8988T (cell line): ENCODE data around the gene PRKG1.

Experiments
- DNase-seq: peaks from one replicate; pipeline ENCODE4 v3.0.0; 2011

The PRKG1 gene

DNA sequence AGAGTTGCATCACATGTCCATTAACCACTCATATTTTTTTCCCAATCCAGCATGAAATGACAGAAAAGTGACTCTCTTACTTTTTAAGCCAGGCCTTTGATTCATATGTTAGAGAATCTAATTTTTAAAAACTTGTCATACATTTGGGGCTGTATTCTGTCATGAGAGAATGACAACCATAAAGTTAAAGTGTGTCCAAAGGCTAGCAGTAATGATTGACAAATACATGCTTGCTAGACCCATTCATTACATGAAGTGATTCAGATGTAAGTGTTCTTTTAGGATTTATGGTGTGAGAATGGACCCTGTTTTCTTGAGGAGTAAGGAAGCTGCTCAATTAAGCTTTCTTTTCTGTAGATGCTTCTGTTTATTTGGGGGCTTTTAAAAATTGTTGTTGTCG is 549.7 kb downstream of the PRKG1 start:
- no peak for DNase-seq

DNA sequence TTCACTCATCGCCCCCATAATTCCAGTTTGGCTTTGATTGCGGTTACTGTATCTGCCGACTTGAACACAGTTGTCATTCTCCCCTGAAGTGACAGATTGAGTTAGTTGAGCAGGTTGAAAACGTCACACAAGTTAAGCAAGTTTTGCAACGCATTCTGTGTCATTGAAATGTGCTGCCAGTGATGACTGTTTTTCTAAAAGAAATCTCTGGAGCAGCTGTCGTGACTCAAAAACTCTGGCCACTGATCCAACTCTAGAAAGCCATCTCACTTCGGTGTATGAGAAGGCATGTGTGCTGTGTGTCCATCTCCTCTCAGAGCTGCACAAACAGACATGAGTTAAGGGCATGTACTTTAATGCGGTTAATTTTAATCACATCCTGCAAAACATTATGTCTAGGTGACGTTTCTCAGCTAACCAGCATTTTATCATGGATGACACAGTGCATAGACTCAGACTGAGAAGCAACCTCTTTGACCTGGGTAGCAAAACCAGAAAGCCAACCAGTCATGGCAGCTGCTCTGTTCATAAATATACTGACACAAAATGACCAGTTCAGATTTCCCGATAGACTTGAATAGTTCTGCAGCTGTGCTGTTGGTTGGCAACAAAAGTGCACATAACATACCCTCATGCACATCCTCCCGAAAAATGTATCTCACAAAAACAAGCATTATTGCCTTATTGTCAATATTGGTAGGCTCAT is 555.8 kb downstream of the PRKG1 start:
- no peak for DNase-seq

DNA sequence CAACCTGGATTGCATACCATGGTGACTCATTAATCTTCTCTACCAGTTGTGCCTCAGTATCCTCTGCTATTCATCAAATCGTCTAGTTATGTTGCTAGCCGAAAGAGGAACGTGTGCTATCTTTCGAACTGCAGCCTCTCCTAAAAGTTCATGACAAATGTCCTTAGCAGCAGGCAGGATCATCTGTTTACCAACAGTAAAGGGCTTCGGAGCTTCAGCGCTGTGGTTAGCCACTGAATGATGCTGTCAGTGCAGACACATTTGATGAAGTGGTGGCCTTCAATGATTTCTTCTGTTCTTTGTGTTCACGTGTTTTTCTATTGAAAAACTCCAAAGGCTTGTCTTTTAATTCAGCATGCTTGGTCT is 556.3 kb downstream of the PRKG1 start:
- no peak for DNase-seq

DNA sequence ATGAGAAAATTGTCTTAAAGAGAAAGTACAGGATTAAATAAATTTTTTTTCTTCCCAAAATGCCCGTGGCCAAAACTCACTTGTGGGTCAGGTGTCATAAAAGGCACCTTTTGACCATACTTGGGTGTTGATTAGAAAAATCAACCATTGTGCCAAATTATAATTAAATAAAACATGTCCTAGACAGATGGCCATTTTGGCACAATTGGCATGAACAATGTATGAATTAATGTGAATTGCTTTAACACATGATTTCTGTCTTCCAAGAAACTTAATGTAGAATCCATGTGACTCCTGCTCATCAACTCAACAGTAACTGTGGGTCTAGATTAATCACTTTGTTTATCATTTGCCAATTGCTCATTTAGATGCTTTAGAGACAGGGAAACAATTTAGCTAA is 561.1 kb downstream of the PRKG1 start:
- no peak for DNase-seq

DNA sequence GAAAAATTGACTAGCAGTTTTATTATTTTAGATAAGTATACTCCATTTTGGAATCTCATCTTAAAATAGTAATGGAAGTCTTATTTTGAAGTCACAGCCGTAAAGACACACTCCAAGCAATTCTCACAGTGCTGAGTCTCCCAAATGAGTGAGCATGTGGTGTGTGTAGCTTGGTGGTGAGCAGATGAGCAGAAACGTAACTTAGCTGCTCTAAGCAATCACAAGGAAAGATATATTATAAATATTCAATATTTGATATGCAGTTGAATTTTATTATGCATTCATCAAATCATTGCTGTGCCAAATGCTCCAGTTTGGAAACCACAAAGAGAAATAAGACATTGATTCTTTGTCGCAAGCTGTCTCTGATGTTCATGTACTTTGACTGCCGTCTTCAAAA is 563.9 kb downstream of the PRKG1 start:
- DNase-seq, result no peak

DNA sequence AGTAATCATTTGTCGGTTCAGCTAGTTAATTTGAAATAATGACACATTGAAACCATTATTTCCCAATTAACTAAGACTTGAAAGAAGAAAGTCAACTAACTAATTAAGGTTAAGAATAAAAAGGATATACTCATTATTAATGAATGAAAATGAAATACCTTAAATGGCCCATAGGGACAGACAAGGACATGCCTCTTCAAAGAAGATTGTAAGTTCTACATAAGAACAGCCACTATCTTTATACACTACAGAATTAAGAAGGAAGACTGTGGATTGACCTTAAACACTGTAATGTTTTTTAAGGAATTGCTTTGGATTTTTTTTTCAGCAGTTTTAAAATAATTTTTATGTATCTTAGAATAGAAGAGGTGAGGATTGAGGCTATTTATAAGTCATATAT is 564.5 kb downstream of the PRKG1 start:
- no peak for DNase-seq

DNA sequence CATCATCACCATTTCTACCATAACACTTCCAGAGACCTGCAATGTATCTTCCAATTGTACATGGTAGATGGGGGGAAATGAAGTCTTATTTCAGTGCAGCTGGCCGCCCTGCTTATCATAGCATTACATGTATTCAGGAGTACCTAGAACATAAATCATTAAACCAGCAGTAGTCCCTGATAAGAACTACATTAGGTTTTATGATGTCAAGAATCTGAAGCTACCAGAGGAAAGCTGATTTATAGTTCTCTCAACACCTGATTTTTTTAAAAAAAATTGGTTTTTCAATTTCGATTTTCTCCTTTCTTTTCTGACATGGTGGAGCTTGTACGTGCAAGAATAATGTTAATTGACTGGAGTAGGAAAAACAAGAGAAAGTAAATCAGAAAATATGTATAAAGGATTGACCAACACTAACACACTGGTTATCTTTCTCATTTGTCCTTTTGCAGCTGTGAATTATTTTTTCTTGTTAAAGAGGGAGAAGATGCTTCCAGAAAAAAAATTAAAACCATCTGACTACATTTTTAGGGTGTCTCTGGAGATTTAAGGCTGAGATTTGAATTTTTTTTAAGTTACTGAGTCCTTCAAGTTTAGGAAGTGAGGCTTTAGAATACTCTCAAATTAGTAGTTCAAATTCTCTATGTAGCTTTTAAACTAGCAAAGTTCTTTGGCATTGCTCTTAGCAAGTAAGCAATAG is 566.0 kb downstream of the PRKG1 start:
- no peak for DNase-seq

DNA sequence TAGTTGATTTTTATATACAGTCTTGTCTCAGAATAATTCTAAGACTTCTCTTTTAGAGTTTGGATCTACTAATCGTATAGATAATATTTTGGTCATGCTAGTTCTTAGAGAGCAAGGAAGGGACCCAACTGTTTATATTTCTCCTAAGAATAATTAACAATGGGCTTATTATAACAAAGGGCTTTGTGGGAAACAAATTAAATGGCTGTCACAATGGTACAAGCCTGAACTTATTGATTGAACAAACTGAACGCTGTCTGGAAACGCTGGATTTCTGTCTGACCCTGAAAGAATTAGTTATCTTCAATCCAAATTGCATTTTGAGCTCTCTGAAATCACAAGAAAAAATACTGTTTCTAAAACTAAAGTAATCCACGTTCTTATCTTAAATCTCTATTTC is 568.3 kb downstream of the PRKG1 start:
- DNase-seq, result no peak

DNA sequence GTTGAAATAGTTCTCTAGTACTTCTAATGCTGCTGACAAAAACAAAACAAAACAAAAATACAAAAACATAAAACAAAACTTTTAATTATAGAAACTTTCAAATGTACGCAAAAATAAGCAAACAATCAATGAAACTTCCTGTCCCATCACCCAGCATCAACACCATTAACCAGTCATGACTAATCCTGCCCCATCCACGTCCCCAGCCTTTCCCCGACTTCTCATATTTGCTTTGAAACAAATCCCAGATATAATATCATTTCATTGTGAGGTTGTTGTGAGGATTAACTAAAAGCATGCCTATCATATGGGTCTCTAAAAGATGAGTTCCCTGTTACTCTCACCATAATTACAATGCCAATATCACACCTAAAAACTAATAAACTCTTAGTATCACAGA is 569.4 kb downstream of the PRKG1 start:
- DNase-seq, result no peak

DNA sequence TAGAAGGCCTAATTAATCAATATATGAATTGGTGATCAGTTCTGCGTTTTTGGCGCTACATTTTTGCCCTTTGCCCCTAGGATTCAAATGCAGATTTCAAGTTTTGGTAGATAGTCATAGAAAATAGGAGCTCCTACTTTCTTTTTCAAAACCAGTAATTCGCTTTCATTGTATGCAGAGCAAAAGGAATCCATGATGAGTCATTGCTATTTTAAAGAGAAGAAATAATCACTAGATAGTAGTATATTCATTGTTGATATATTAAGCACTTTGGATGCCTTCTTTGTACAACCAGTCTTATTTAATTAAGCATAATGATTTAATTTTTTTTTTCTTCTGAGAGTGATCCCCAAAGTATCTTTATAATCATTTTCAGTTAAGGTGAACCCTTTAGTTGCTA is 574.8 kb downstream of the PRKG1 start:
- DNase-seq, result no peak

DNA sequence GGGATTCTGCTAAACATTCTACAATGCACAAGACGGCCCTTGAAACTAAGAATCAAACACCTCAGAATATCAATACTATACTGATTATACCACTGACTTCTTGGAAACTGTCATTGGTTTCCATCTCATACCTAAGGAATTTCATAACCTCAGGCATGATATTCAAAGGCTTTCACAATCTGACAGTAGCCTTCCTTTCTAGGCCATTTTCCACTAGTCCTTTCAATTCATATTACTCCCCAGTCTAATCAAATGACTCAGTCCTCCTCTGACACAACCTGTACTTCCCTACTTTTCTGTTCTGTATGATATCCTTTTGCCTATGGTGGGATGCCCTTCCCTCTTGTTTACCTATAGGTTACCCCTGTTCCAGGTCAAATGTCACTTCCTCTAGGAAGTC is 576.8 kb downstream of the PRKG1 start:
- DNase-seq, result no peak

DNA sequence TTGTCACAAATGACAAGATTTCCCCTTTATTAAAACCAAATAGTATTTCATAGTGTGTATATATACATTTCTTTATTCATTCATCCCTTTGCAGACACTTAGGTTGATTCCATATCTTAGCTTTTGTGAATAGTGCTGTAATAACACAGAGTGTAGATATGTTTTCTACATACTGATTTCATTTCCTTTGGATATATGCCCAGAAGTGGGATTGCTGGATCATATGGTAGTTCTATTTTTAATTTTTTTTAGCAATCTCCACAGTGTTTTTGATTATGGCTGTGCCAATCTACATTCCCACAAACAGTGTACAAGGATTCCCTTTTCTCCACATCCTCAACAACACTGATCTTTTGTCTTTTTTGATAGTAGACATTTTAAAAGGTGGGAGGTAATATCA is 578.7 kb downstream of the PRKG1 start:
- no peak for DNase-seq

DNA sequence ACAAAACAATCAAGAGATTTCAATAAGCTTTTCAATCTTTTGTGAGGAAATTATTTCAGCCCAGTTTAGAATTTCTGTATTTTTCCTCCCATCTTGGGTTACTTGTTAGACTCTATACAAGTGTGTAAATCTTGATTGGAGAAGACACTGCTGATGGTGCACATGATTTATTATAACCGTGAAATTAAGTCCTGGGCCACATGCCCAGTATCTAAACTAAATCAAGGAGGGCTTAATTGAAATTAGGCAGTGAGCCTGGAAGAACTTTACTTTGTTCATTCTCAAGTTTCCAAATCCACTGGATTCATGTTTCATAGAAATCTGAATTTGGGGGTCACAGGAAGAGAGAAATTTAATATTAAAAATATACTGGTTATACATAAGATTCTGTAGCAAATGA is 580.6 kb downstream of the PRKG1 start:
- DNase-seq, result no peak

DNA sequence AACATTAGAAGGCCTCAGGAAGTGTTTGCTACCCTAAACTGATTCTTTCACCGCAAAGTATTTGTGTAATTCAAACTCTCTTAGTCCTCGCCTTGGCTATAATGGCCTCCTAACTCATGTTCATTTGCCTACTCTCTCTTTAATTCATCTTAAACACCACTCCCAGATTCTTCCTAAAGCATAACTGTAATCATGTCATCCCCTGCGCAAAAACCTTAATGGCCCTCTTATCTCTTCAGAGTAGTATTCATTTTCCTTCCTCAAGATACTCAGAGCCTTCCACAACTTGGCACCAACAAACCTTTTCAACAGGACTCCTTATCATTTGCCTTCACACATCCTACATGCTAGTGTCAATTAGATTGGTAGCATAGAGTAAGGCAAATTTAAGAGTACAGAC is 582.2 kb downstream of the PRKG1 start:
- DNase-seq, result no peak

DNA sequence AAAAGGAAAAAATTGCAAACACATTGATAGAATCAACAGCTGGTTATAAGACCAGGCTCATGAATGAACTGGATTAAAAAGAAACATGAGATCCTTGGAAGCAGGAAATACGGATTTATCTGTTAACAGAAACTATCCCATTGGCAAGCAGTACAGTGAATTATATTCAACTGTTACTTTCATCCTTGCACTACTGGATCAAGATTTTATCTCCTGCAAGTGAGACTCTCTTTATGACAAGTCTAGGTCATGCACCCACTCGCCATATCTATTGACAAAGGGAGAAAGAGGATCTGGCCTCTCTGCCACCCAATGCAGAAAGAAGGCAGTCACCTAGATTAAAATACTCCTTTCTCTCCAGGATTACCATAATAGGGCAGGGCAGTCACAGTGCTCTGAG is 583.7 kb downstream of the PRKG1 start:
- DNase-seq, result no peak

DNA sequence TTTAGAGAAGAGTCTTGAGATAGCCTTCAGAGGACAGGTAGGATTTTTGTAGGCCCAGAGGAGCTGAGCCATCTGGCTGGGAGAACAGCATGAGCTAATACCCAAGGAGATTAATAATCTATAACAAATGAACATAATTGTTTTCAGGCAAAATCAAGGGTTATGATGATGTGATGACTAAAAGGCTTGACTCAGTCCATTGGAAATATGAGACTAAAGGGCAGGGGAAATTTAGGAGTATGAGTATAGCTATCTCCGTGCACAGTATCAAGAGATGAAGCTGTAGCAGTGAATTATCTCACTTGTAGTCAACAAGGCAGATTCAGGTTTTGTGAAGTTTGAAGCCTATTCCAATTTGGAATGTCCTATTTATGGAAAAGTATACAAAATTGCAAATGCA is 585.1 kb downstream of the PRKG1 start:
- DNase-seq, result no peak

DNA sequence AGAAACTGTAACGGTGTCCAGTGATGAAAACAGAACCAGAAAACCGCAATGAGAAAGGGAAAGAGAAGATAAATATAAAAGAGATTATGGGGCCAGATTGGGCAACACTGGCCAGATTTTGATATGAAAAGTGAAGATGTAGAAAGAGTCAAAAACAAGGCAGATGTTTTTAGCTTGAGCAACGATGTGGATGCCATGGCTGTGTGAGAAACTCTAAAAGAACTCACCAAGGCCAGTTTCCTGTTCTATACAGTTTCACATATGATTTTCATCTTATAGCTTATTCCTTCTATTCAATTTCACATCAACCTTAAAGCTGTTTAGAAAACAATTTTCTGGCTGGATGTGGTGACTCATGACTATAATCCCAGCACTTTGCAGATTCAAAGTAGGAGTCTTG is 588.8 kb downstream of the PRKG1 start:
- no peak for DNase-seq

DNA sequence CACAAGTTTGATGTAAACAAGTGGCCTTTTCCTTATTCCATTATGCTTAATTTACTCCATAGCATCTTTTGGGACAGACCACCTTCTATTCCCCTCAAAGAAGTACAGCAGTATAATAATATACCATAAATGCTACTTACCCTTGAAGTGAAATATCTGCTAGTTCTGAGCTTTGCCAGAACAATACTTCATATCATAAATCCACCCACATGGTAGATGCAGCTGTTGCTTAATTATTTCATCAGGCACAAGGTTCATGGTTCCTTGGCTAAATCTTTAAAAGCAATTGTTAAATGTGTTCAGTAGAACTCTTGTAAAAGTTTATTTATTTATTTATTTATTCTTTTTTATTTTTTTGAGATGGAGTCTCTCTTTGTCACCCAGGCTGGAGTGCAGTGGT is 592.2 kb downstream of the PRKG1 start:
- DNase-seq, result no peak

DNA sequence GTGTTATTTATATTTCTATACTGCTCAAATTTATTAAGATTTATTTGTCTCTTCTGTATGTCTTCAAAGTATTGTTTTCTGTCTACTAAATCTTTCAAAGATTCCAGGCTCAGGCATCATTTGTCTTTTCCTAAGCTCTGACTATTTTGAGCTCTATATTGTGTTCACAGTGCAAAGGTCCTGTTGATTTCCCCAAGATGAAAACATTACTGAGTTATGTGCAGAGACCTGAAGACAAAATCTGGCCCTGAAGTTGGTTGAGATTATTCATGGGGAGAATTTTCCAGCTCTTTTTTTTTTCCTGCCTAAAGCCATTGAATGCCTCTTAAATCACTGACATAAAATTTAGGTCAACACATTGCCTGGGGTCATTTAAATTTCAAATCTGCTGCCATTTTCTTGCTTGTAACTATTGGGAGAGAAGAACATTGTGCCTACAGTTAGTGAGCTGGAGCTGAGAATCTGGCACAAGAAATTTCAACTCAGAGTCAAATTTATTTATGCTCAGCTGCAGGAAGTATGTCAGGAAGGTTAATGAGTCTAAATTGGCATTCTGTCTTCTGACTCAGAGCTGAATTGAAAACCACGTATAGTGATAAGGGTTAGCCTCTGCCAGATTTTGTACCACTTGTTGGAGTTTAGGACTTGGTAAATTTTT is 593.5 kb downstream of the PRKG1 start:
- DNase-seq, result no peak

DNA sequence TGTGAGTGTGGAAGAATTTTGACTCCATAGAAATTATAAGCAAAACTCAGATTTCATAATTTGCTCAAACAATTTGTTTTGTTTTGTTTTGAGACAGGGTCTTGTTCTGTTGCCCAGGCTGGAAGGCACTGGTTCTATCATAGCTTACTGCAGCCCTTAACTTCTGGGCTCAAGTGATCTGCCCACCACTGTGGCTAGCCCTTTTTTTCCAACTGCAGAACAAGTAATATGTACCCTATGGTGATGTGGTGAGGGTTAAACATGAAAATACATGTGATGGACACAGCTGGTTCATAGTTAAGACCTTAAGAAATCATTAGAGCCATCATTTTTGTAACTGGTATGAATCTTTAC is 594.0 kb downstream of the PRKG1 start:
- DNase-seq, result no peak

DNA sequence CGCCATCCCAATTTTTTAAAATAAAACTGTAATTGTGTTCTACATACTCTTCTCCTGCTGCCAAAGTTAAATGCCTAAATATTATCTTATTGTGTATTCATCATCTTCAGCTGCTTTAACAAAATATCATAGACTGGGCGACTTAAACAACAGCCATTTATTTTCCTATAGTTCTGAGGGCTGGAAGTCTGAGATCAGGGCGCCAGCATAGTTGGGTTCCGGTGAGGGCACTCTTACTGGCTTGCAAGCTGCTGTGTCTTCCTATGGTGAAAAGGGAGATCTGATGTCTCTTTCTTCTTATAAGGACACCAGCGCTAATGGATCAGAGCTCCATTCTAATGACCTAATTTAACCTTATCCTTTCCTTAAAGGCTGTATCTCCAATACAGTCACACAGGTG is 594.8 kb downstream of the PRKG1 start:
- DNase-seq, result no peak

DNA sequence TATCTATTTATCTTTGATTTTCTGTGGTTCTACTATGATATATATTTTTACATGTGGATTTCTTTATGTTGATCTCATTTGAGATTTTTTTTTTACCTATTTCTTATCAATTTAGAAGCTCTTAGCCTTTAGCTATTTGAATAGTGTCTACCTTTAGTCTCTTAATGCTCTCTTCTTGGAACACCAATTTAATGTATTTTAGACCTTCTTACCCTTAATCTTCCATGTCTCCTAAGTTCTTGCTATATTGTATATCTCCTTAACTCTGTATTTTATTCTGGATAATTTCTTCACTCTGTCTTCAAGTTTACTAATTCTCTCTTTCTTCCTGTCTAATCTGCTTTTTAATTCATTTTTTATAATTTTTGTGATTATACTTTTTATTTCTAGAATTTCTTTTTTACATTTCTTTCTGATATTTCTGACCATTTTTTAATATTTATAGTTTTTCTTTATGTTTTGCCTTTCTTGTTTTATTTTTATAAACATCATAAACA is 597.8 kb downstream of the PRKG1 start:
- DNase-seq, result no peak

DNA sequence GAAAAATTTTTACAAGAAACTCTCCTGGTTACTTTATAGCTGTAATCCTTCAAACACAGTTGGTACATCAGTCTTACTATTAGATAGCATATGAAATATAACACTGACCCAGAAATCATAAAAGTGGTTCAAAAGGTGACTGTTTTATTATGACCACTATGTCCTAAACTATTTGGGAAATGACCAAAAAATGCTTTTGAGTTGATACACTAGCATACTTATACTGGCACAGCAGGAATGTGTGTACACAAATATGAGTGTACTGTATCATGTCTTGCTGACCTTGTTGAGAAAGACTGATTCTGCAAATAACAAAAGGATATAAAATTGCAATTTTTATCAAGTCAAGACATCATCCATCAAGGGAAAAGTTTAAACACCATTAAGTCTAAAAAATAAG is 600.8 kb downstream of the PRKG1 start:
- DNase-seq, result no peak

DNA sequence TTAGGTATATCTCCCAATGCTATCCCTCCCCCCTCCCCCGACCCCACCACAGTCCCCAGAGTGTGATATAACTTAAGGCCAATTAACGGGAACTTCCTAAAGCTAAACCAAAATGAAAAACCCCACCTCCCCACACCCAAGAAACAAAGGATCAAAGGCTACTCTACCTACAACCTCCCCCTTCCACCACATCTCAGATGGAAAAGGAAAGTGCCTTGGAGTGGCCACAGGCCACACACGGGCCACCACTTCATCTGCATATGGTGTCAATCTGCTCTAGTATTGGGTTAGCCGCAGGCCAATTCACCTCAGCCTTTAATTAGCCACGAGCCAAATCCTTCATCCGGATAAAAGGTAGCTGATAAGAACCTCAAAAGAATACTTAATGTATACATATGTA is 605.6 kb downstream of the PRKG1 start:
- DNase-seq, result no peak
